ENCODE results near the gene ART4. TPM values are rescaled to one million over a fixed set of nuclear protein-coding genes. Genes with fewer than 3 reads are reported as not detected.

The ART4 gene
- total RNA-seq, 1 experiment from 2014 or later = not detected

DNA sequence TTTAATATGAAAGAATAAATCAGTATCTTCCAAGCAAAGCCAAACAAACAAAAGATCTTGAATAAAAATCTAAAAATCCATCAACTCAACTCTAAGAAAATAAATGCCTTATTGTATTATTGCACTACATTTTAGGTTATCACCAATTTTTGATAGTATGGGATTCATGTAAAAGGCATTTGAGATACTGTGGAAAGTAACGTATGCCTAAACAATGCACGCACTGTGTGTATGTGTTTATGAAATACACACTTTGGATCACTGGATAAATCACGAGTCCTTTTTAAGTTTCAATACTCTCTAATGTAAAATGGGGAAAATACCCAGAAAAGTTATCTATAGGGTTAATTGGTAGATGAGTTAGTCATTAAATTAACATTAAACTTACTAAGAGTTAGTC lies 57.8 kb downstream of the ART4 start (continued):
- TF ChIP-seq, protein P1, sequence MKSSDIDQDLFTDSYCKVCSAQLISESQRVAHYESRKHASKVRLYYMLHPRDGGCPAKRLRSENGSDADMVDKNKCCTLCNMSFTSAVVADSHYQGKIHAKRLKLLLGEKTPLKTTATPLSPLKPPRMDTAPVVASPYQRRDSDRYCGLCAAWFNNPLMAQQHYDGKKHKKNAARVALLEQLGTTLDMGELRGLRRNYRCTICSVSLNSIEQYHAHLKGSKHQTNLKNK (CRISPR knock-in tag; IDR thresholded peaks at IDR 0.05) = no peak
- TF ChIP-seq ZNF396 (CRISPR knock-in tag; IDR thresholded peaks at IDR 0.05; ENCODE audit: borderline replicate concordance) (no peak), NFE2L1 (CRISPR knock-in tag; IDR thresholded peaks at IDR 0.05) (no peak), MXD4 (CRISPR knock-in tag; IDR thresholded peaks at IDR 0.05; ENCODE audit: borderline replicate concordance) (no peak), IRF2 (CRISPR knock-in tag; IDR thresholded peaks at IDR 0.05; ENCODE audit: borderline replicate concordance, low read depth) (no peak), GTF2I (CRISPR knock-in tag; conservative IDR thresholded peaks at IDR 0.05) (no peak)
- TF ChIP-seq, protein P2, sequence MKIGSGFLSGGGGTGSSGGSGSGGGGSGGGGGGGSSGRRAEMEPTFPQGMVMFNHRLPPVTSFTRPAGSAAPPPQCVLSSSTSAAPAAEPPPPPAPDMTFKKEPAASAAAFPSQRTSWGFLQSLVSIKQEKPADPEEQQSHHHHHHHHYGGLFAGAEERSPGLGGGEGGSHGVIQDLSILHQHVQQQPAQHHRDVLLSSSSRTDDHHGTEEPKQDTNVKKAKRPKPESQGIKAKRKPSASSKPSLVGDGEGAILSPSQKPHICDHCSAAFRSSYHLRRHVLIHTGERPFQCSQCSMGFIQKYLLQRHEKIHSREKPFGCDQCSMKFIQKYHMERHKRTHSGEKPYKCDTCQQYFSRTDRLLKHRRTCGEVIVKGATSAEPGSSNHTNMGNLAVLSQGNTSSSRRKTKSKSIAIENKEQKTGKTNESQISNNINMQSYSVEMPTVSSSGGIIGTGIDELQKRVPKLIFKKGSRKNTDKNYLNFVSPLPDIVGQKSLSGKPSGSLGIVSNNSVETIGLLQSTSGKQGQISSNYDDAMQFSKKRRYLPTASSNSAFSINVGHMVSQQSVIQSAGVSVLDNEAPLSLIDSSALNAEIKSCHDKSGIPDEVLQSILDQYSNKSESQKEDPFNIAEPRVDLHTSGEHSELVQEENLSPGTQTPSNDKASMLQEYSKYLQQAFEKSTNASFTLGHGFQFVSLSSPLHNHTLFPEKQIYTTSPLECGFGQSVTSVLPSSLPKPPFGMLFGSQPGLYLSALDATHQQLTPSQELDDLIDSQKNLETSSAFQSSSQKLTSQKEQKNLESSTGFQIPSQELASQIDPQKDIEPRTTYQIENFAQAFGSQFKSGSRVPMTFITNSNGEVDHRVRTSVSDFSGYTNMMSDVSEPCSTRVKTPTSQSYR (CRISPR knock-in tag; IDR thresholded peaks at IDR 0.05) = no peak
- TF ChIP-seq, protein P3, sequence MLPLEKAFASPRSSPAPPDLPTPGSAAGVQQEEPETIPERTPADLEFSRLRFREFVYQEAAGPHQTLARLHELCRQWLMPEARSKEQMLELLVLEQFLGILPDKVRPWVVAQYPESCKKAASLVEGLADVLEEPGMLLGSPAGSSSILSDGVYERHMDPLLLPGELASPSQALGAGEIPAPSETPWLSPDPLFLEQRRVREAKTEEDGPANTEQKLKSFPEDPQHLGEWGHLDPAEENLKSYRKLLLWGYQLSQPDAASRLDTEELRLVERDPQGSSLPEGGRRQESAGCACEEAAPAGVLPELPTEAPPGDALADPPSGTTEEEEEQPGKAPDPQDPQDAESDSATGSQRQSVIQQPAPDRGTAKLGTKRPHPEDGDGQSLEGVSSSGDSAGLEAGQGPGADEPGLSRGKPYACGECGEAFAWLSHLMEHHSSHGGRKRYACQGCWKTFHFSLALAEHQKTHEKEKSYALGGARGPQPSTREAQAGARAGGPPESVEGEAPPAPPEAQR (CRISPR knock-in tag; IDR thresholded peaks at IDR 0.05) = no peak

DNA sequence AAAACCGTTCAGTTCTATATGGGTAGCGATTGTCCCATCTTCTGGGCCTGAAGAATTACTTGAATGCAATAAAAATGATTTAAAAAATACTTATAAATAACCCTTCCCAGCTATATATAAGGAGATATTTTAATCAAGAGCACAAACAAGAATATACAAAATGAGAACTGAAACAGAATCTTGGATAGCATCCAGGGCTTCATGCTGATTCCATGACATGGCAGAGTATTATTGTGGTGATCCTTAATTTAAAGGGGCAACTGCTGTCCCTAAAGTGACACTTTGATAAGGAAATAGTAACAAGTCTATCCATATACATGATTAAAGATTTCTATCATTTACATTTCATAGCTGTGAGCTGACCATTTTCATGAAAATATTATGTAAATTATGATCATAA lies 58.9 kb downstream of the ART4 start:
- H3K4me1 Mint-ChIP-seq = no peaks in the 10 kb centered on the region
- H3K9me3 Mint-ChIP-seq = no peaks in the 10 kb centered on the region
- DNase-seq (ENCODE audit: low spot score) = no peak
- TF ChIP-seq KAT7 (CRISPR knock-in tag; IDR thresholded peaks at IDR 0.05; ENCODE audit: borderline replicate concordance) (no peak), ZNF232 (CRISPR knock-in tag; IDR thresholded peaks at IDR 0.05) (no peak), NFATC4 (CRISPR knock-in tag; IDR thresholded peaks at IDR 0.05) (no peak), ELF4 (CRISPR knock-in tag; IDR thresholded peaks at IDR 0.05; ENCODE audit: low read depth) (no peak), JAZF1 (CRISPR knock-in tag; IDR thresholded peaks at IDR 0.05) (no peak), PRRX2 (CRISPR knock-in tag; IDR thresholded peaks at IDR 0.05) (no peak), MXD4 (CRISPR knock-in tag; IDR thresholded peaks at IDR 0.05; ENCODE audit: borderline replicate concordance) (no peak), GABPB1 (CRISPR knock-in tag; IDR thresholded peaks at IDR 0.05) (no peak), SMAD4 (CRISPR knock-in tag; IDR thresholded peaks at IDR 0.05) (no peak), ZNF138 (CRISPR knock-in tag; conservative IDR thresholded peaks at IDR 0.05) (no peak), TEAD1 (CRISPR knock-in tag; IDR thresholded peaks at IDR 0.05) (no peak), SOX15 (CRISPR knock-in tag; IDR thresholded peaks at IDR 0.05) (no peak)
- TF ChIP-seq, protein P4, sequence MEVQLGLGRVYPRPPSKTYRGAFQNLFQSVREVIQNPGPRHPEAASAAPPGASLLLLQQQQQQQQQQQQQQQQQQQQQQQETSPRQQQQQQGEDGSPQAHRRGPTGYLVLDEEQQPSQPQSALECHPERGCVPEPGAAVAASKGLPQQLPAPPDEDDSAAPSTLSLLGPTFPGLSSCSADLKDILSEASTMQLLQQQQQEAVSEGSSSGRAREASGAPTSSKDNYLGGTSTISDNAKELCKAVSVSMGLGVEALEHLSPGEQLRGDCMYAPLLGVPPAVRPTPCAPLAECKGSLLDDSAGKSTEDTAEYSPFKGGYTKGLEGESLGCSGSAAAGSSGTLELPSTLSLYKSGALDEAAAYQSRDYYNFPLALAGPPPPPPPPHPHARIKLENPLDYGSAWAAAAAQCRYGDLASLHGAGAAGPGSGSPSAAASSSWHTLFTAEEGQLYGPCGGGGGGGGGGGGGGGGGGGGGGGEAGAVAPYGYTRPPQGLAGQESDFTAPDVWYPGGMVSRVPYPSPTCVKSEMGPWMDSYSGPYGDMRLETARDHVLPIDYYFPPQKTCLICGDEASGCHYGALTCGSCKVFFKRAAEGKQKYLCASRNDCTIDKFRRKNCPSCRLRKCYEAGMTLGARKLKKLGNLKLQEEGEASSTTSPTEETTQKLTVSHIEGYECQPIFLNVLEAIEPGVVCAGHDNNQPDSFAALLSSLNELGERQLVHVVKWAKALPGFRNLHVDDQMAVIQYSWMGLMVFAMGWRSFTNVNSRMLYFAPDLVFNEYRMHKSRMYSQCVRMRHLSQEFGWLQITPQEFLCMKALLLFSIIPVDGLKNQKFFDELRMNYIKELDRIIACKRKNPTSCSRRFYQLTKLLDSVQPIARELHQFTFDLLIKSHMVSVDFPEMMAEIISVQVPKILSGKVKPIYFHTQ (CRISPR knock-in tag; IDR thresholded peaks at IDR 0.05) = no peak
- TF ChIP-seq, protein P5, sequence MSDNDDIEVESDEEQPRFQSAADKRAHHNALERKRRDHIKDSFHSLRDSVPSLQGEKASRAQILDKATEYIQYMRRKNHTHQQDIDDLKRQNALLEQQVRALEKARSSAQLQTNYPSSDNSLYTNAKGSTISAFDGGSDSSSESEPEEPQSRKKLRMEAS (CRISPR knock-in tag; IDR thresholded peaks at IDR 0.05) = no peak
- TF ChIP-seq, protein P6, sequence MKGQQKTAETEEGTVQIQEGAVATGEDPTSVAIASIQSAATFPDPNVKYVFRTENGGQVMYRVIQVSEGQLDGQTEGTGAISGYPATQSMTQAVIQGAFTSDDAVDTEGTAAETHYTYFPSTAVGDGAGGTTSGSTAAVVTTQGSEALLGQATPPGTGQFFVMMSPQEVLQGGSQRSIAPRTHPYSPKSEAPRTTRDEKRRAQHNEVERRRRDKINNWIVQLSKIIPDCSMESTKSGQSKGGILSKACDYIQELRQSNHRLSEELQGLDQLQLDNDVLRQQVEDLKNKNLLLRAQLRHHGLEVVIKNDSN (CRISPR knock-in tag; IDR thresholded peaks at IDR 0.05) = no peak
- TF ChIP-seq, protein P7, sequence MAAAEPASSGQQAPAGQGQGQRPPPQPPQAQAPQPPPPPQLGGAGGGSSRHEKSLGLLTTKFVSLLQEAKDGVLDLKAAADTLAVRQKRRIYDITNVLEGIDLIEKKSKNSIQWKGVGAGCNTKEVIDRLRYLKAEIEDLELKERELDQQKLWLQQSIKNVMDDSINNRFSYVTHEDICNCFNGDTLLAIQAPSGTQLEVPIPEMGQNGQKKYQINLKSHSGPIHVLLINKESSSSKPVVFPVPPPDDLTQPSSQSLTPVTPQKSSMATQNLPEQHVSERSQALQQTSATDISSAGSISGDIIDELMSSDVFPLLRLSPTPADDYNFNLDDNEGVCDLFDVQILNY (CRISPR knock-in tag; IDR thresholded peaks at IDR 0.05) = no peak
- TF ChIP-seq, protein P8, sequence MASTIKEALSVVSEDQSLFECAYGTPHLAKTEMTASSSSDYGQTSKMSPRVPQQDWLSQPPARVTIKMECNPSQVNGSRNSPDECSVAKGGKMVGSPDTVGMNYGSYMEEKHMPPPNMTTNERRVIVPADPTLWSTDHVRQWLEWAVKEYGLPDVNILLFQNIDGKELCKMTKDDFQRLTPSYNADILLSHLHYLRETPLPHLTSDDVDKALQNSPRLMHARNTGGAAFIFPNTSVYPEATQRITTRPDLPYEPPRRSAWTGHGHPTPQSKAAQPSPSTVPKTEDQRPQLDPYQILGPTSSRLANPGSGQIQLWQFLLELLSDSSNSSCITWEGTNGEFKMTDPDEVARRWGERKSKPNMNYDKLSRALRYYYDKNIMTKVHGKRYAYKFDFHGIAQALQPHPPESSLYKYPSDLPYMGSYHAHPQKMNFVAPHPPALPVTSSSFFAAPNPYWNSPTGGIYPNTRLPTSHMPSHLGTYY (CRISPR knock-in tag; IDR thresholded peaks at IDR 0.05) = no peak
- POLR2A ChIA-PET = interaction anchor here (1.2 kb wide), 2 partner anchors 13 to 18 kb away, joined by 3 to 4 read pairs; partner anchors contain the start of gene WBP11
- no peak overlapping the region for H3K4me3 Mint-ChIP-seq
- no peak for ATAC-seq
- H3K36me3 Mint-ChIP-seq = peaks cover 40% of the 10 kb centered on the region
- CTCF ChIA-PET = interaction anchor here (1.4 kb wide), 1 partner anchor 28 kb away, joined by 6 read pairs; no protein-coding TSS in a partner anchor
- no peak overlapping the region for H3K27ac Mint-ChIP-seq
- no peaks in the 10 kb centered on the region for H3K27me3 Mint-ChIP-seq (ENCODE audit: low read depth)
